AG04449 (cell line): ENCODE results near the gene MON1B.
"Not testable (repeated sequence)": the region's sequence is repeated elsewhere in the genome, so short reads cannot be mapped to it uniquely, and the experiment has no call there.

ENCODE experiments used
- CTCF ChIA-PET: fragments of 350-600 bp; formaldehyde crosslinking; extraction: SDS; loops from one replicate; lab custom pipeline; 2021; ENCODE audit warnings: antibody characterized with exemption; lab: Yijun Ruan, JAX
- POLR2A ChIA-PET: fragments of 400-600, 350-600 bp; formaldehyde crosslinking; extraction: SDS; loops from one replicate; lab custom pipeline; 2020; ENCODE audit warnings: antibody characterized with exemption, inconsistent platforms; lab: Yijun Ruan, JAX
- DNase-seq: peaks from one replicate; pipeline ENCODE4 v3.0.0-alpha.2; 2010; ENCODE audit warnings: low read depth, low spot score
- H3K4me3 ChIP-seq: 2 replicates; pipeline ENCODE4 v1.5.1; 2011; ENCODE audit warnings: low read depth, mild to moderate bottlenecking, control low read depth, low read length
- TF ChIP-seq, protein P1 (sequence below): IDR thresholded peaks from one replicate; pipeline ENCODE4 v1.5.1; 2011; ENCODE audit warnings: mild to moderate bottlenecking, moderate library complexity, low read length, control low read depth, inconsistent platforms; ENCODE audit not compliant: insufficient read depth; ENCODE audit errors: missing control alignments

Gene MON1B

DNA sequence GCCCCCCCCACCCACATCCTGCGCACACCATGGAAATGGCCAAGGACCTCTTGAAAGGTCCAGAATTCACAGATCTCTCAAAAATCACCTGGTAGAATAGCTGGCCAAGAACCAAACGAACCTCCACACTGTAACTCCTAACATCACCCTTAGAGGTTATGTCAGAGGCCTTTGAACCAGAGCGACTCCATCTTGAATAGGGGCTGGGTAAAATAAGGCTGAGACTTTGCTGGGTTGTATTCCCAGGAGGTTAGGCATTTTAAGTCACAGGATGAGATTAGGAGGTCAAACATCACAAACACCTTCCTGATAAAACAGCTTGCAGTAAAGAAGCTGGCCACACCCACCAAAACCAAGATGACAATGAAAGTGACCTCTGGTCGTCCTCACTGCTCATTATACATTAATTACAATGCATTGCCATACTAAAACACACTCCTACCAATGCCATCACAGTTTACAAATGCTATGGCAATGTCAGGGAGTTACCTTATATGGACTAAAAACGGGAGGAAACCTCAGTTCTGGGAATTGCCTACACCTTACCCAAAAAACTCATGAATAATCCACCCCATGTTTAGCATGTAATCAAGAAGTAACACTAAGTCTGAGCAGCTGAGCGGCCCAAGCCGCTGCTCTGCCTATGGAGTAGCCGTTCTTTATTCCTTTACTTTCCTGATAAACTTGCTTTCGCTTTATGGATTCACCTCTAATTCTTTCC lies 43.0 kb downstream of the MON1B start:
- ChIA-PET CTCF (interaction anchor here (0.7 to 17.0 kb wide), 4 partner anchors 53 to 426 kb away, joined by 3 to 520 read pairs (median 10); no protein-coding TSS in a partner anchor), POLR2A (no interaction called here)
- TF ChIP-seq, protein P1, sequence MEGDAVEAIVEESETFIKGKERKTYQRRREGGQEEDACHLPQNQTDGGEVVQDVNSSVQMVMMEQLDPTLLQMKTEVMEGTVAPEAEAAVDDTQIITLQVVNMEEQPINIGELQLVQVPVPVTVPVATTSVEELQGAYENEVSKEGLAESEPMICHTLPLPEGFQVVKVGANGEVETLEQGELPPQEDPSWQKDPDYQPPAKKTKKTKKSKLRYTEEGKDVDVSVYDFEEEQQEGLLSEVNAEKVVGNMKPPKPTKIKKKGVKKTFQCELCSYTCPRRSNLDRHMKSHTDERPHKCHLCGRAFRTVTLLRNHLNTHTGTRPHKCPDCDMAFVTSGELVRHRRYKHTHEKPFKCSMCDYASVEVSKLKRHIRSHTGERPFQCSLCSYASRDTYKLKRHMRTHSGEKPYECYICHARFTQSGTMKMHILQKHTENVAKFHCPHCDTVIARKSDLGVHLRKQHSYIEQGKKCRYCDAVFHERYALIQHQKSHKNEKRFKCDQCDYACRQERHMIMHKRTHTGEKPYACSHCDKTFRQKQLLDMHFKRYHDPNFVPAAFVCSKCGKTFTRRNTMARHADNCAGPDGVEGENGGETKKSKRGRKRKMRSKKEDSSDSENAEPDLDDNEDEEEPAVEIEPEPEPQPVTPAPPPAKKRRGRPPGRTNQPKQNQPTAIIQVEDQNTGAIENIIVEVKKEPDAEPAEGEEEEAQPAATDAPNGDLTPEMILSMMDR: no peak
- no peak overlapping the region for H3K4me3 ChIP-seq
- DNase-seq: no peak

DNA sequence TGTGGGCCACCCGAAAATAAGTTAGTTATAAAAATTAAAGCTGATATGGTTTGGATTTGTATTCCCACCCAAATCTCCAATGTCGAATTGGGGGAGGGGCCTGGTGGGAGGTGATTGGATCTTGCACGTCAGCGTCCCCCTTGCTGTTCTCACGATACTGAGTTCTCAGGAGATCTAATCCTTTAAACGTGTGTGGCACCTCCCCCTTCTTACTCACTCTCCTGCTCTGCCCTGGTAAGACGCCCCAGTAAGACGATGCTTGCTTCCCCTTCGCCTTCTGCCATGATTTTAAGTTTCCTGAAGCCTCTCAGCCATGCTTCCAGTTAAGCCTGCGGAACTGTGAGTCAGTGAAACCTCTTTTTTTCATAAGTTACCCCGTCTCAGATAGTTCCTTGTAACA lies 43.6 kb downstream of the MON1B start:
- CTCF ChIA-PET: interaction anchor here (0.7 to 17.0 kb wide), 7 partner anchors 31 to 865 kb away, joined by 3 to 520 read pairs (median 4); partner anchors contain the start of gene WWOX
- no peak overlapping the region for H3K4me3 ChIP-seq
- DNase-seq: no peak
- TF ChIP-seq, protein P1: no peak
- POLR2A ChIA-PET: no interaction called here

DNA sequence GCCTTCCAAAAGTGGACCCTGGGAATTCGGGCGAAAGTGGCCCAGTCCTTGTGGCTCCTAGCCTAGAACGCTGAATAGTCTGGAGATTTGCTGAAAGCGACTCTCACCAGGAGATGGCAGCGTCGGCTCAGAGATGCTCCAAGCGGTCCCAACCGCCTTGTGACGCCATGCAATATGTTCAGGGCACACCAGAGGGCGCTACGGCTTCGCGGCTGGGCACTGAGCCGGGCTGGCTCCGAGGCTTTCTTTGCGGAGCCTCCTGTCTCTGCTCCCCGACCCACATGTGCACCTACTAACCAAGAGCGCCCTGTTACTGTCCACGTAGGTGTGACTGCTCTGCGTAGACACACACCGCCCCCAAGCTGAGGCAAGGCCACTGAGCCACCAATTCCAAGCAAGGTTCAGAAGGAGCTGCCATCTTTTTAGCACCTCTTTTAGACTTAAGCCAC lies 45.1 kb downstream of the MON1B start:
- H3K4me3 ChIP-seq: peak overlapping the region; percentile 42
- CTCF ChIA-PET: interaction anchor here (0.8 to 17.0 kb wide), 24 partner anchors 8 to 766 kb away, joined by 3 to 520 read pairs (median 4); no protein-coding TSS in a partner anchor
- TF ChIP-seq, protein P1: peak; percentile 100
- POLR2A ChIA-PET: no interaction called here
- DNase-seq: no peak

DNA sequence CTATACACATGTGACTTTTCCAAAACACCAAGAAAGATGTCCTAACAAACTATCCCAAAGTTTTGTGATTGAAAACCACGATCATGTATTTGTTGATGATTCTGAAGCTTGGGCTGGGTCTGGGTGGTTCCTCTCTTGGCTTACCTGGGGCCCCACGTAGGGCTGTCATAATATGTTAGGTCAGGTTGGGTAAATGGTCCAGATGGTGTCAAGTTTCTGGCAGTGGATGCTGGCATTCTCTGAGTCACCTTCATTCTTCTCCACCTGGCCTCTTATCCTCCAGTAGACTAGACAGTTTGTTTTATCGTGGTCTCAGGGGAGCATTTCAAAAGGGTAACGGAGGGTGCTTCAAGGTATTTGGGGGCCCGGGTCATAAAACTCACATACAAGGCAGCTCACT lies 47.6 kb downstream of the MON1B start:
- CTCF ChIA-PET: interaction anchor here (1.0 to 17.0 kb wide), 4 partner anchors 9 to 436 kb away, joined by 3 to 520 read pairs (median 4); no protein-coding TSS in a partner anchor
- TF ChIP-seq, protein P1: no peak
- POLR2A ChIA-PET: no interaction called here
- H3K4me3 ChIP-seq: no peak overlapping the region
- DNase-seq: no peak

DNA sequence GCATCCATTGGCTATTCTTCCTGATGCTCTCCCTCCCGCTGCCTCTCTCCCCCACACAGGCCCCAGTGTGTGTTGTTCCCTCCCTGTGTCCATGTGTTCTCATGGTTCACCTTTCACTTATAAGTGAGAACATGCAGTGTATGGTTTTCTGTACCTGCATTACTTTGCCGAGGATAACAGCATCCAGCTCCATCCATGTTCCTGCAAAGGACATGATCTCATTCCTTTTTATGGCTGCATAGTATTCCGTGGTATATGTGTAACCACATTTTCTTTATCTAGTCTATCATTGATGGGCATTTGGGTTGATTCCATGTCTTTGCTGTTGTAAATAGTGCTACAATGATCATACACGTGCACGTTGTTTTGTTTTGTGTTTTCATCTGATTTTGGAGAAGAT lies 51.5 kb downstream of the MON1B start:
- CTCF ChIA-PET: interaction anchor here (17.0 kb wide), 1 partner anchor 343 kb away, joined by 520 read pairs; no protein-coding TSS in a partner anchor
- DNase-seq, H3K4me3 ChIP-seq, POLR2A ChIA-PET: not testable (repeated sequence)

DNA sequence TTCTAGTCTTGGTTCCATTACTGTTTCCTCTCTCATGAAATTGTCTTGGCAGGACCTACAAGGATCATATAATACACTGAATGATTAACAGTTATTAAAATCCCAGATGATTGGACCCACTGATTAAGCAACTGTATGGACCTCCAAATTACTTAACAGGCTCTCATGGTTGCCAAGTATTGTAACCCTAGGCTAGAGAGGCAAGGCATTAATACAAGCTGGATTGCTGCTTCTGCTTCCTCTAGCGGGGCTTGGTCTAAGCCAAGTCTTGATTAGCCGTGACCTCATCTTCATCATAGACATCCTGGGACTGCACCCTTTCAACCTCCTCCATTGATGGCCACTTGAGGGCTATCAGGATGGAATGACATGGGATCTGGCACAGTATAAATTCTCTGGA lies 55.2 kb downstream of the MON1B start:
- DNase-seq: no peak
- H3K4me3 ChIP-seq: no peak overlapping the region
- TF ChIP-seq, protein P1: no peak
- CTCF ChIA-PET: interaction anchor here (1.2 to 2.9 kb wide), 4 partner anchors 9 to 339 kb away, joined by 3 to 21 read pairs (median 8); no protein-coding TSS in a partner anchor
- POLR2A ChIA-PET: no interaction called here
